Stimulated activated CD4-positive, alpha-beta T cell treated with anti-CD3 and anti-CD28 coated beads, Interleukin-12 subunit alpha, Interleukin-12 subunit beta, amount 100 ng/mL, for 24 hours (primary cell): ENCODE results near the gene GRAMD1C.
"Not testable (repeated sequence)": the region's sequence is repeated elsewhere in the genome, so short reads cannot be mapped to it uniquely, and the experiment has no call there.

ENCODE experiments used
- DNase-seq, 2 experiments: peaks; one replicate each; pipeline ENCODE4 v3.0.0-alpha.2; 2020; ENCODE audit warnings: low read depth in 2 of 2

The GRAMD1C gene

GRCh38 chr3:113838631-113839209, at the start of gene GRAMD1C:
TSS of gene GRAMD1C (plus strand) at chr3:113838788. CDS start at chr3:113838910, 122 bp downstream.
- DNase-seq = peak; percentile 59 to 77

- DNase-seq = no peak
Observed at GRCh38 chr3:113791381-113791780, 47.2 kb upstream of the GRAMD1C start.

DNA sequence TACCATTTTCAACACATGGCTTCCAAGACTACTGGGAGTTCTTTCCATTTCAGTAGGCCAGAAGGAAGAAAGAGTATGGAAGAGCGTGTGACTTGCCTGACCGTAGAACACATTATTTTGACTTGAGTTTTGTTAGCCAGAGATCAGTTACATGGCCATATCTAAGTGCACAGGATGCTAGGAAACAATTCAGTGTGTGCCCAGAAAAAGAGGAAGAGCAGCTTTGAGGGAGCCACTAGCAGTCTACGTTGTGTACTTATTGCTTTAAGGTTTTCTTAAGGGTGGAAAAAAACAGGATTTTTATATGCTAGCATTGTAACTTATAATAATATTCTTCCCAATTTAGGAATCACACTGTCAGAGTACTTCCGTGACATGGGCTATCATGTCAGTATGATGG, 44.1 kb upstream of the GRAMD1C start:
- no peak for DNase-seq

DNA sequence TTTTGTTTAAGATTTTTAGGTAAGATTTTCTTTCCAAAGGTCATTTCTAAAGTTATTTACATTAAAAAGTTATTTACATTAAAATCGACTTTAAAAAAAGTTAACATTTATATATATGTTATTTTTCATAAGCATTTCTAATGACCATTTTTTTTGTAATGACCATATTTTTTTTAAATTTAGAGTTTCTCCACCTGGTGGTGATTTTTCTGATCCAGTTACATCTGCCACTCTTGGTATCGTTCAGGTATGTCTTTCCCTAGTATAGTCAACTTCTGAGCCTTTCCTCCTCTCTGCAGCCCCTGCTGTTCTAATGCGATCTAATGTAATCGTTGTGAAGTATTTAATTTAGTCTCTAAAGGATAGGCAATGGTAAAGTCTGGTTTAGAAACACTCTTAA, 42.9 kb upstream of the GRAMD1C start:
- DNase-seq = no peak

GRCh38 chr3:113802795-113803455, 35.7 kb upstream of the GRAMD1C start:
- DNase-seq = no peak

DNA sequence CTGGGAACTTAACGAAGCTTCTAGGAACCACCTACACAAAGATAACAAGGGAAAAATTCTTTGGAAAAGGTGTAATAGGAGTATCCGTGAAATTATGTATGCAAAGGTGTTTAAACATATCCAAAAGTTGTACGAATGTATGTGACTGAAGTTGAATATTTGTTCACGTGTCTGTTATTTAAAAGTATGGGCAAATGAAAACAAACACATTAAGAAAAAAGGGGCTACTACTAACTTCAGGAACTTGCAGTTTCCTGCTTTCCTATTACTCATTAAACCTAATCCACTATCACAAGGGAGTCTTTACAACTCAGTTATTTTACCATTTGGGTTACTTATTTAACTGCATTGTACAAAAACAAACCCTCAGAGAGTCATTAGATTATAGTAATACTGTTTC, 33.9 kb upstream of the GRAMD1C start:
- no peak for DNase-seq

GRCh38 chr3:113805249-113805648, 33.3 kb upstream of the GRAMD1C start:
- DNase-seq = no peak

GRCh38 chr3:113812854-113813253, 25.7 kb upstream of the GRAMD1C start:
- no peak for DNase-seq

GRCh38 chr3:113819866-113820265, 18.7 kb upstream of the GRAMD1C start:
- no peak for DNase-seq

- no peak for DNase-seq
Observed at GRCh38 chr3:113825090-113825489, 13.5 kb upstream of the GRAMD1C start.

- no peak for DNase-seq
Observed at GRCh38 chr3:113828600-113828999, 10.0 kb upstream of the GRAMD1C start.

- DNase-seq = no peak
Observed at GRCh38 chr3:113829576-113830354, 8.8 kb upstream of the GRAMD1C start.

DNA sequence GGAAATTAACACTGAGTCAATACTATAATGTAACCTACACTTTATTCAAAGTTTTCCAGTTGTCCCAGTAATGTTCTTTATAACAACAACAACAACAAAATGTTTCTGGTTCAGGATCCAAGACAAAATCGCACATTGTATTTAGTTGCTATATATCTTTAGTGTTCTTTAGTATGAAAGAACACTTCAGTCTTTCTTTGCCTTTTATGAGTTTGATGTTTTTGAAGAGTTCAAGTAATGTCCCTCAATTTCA, 7.6 kb upstream of the GRAMD1C start:
- DNase-seq = no peak

GRCh38 chr3:113832477-113833164, 6.0 kb upstream of the GRAMD1C start:
- no peak for DNase-seq

DNA sequence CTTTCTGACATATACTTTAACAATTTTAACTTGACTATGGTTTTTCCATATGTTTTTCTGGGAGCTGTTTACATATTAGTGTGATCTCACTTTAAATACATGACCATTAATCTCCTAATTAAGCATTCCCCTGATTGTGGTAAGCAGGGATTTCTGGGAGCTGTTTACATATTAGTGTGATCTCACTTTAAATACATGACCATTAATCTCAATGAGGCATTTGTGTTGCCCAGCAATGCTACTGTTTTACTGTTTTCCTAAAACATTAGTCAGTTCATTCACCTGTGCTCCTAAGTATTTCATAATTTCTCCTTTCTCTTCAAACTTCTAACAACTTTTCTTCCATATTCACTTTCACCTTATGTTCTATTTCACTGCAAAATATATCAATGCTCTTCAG, 3.6 kb upstream of the GRAMD1C start:
- no peak for DNase-seq

GRCh38 chr3:113839551-113839950, 963 bp downstream of the GRAMD1C start:
- no peak for DNase-seq

- DNase-seq = no peak
Observed at GRCh38 chr3:113844622-113845222, 6.1 kb downstream of the GRAMD1C start.

DNA sequence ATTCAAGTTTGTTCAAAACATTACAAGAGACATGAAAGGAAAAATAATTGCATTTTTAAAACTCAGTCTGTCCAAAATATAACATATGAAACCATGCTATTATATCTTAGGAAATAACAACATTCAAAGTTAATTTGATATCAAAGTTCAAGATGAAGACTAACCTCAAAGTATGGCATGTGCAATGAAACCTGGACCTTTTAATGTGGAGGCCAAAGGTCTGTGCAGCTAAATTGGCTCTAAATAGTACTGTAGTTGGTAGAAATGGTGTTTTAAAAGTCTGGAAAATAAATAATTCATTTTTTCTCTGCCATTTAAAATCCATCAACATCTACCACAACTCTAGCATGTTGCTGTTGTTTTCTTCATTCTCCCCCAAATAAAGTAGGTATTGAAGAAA, 8.7 kb downstream of the GRAMD1C start:
- DNase-seq = no peak

DNA sequence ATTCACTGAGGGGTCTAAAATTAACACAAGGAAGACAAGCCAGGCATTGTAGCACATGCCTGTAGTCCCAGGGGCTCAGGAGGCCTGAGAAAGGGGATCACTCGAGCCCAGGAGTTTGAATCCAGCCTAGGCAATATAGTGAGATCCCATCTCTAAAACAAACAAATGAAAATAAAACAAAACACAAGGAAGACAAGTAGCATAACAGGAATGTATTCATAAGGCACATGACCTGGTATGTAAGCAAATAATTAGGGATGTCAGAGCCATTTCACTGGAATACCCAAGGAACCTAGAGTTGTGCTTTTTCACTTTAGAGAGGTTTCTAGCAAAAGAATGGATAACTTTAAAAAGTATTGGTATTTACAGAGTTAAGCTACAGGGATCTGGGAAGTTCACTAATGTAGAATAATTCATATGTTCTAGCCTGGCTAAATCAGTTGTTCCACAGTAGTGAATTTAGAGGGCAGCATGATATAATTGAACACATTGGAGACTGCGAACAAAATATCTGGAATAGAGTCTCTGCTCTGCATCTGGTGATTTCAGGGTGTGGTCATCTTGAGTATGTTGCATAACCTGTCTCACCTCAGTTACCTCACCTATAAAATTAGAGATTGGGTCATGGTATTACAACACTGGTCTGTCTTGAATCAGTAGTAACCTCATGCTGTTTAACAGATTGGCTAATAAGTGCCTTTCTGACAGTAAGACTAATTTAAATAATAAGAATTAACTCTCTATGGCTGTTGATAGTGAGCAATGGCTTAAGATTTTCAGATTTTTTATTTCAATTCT, 9.3 kb downstream of the GRAMD1C start:
- no peak for DNase-seq

- DNase-seq = not testable (repeated sequence)
Observed at GRCh38 chr3:113849071-113849470, 10.5 kb downstream of the GRAMD1C start.

DNA sequence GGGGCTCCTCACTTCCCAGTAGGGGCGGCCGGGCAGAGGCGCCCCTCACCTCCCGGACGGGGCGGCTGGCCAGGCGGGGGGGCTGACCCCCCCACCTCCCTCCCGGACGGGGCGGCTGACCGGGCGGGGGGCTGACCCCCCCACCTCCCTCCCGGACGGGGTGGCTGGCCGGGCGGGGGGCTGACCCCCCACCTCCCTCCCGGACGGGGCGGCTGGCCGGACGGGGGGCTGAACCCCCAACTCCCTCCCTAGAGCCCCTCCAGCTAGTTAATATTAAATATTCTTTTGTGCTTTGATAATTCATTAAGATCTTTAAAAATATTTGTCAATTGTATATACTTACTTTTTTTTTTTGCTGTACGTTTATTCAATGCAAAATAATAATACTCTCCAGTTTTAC, 11.3 kb downstream of the GRAMD1C start:
- DNase-seq = not testable (repeated sequence)
